ENCODE measurements around the gene AFF4.
"Not testable (repeated sequence)": the region's sequence is repeated elsewhere in the genome, so short reads cannot be mapped to it uniquely, and the experiment has no call there.

AFF4 gene, protein sequence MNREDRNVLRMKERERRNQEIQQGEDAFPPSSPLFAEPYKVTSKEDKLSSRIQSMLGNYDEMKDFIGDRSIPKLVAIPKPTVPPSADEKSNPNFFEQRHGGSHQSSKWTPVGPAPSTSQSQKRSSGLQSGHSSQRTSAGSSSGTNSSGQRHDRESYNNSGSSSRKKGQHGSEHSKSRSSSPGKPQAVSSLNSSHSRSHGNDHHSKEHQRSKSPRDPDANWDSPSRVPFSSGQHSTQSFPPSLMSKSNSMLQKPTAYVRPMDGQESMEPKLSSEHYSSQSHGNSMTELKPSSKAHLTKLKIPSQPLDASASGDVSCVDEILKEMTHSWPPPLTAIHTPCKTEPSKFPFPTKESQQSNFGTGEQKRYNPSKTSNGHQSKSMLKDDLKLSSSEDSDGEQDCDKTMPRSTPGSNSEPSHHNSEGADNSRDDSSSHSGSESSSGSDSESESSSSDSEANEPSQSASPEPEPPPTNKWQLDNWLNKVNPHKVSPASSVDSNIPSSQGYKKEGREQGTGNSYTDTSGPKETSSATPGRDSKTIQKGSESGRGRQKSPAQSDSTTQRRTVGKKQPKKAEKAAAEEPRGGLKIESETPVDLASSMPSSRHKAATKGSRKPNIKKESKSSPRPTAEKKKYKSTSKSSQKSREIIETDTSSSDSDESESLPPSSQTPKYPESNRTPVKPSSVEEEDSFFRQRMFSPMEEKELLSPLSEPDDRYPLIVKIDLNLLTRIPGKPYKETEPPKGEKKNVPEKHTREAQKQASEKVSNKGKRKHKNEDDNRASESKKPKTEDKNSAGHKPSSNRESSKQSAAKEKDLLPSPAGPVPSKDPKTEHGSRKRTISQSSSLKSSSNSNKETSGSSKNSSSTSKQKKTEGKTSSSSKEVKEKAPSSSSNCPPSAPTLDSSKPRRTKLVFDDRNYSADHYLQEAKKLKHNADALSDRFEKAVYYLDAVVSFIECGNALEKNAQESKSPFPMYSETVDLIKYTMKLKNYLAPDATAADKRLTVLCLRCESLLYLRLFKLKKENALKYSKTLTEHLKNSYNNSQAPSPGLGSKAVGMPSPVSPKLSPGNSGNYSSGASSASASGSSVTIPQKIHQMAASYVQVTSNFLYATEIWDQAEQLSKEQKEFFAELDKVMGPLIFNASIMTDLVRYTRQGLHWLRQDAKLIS
- 124 to 172 (median 166) reads per million in 4 experiments for total RNA-seq

DNA sequence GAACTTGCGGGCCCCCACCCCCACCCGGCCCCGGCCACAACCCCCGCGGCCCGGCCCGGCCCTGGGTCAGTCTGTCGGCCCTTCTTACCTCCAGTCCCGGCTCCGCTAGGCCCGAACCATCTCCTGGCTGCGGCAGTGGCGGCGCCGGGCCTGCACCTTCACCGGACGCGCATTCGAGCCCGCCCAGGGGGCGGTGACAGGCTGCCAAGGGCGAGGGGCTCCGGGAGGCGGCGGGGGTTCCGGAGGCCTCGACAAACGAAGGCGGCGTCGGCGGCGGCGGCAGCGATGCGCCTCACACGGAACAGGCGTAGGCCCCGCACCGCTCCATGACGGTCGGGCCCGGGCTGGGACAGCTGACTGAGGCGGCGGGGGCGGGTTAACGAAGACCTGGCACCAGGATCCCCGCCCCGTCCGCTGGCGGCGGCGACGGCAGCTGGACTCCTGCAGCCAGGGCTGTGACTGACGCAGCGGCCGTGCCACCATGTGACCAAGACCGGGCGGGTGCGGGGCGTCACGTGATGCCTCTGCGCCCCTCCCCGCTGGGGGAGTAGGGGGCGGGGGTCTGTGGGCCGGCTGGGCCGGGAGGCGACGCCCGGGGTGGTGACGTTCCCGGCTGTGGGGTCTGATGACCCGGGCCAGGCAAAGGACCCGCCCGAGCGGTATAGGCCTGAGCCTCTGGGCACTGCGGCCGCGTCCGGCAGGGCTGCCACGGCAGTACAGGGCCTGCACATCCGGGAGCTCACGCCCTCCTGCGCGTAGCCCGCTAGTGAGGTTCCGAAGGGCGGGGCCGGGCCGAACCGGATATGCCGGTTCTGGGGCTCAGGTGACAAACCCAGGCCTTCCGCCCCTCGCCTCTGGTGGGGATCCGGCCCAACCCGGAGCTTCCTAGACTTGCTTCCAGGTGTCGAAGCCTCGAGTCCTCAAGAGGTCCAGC, at the start of gene AFF4:
Gene AFF4 (minus strand): TSS at position 464 of the 934 bp plus-strand sequence. CDS start 26,445 bp downstream, outside the sequence.
- peak; percentile 75 for DNase-seq

DNA sequence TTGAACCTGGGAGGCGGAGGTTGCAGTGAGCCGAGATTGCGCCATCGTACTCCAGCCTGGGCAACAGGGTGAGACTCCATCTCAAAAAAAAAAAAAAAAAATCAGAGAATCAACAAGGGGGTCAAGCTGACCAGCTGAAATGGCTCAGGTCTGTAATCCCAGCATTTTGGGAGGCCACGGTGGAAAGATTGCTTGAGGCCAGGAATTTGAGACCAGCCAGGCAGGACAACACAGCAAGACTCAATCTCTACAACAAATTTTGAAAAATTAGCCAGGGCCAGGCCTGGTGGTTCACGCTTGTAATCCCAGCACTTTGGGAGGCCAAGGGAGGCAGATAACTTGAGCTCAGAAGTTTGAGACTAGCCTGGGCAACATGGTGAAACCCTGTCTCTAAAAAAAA, 45.0 kb upstream of the AFF4 start:
- DNase-seq, result not testable (repeated sequence)

DNA sequence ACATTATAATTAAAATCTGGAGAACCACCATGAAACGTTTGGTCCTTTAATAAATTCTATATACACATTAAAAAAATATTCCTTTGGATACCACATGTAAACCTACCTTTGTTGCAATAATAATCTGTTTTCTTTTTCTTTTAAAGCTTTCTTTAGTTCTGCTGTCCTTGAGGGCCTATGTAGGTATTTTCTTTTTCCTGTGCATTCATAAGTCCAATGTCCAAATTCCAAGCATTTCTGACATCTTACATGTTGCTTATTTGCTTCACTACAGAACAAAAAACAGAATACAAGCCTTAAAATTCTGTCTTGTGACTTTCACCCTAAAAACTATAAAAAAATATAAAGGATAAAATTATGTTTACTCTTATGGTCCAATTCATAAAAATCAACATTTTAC, 43.2 kb upstream of the AFF4 start:
- no peak for DNase-seq

DNA sequence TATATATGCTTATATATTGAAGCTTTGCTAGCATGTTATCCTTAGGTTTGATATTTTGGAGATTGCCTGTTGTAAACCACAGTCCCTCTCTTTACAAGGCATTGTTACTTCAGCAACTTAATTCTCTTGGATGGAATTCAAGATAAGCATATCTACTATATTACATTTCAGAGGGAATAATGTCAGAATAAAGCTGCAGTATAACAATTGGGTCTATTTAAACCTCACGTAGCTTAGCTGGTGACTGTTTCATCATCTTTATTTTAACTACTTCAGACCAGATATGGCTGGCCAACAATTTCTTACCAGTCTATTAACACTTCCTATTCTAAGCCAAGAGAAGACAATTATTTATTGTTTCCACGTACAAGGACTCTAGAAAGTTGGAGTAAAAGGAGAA, 35.8 kb upstream of the AFF4 start:
- DNase-seq, result no peak

- DNase-seq, result no peak
These were observed 35.1 kb upstream of the AFF4 start for GRCh38 chr5:132998556-132998955.

DNA sequence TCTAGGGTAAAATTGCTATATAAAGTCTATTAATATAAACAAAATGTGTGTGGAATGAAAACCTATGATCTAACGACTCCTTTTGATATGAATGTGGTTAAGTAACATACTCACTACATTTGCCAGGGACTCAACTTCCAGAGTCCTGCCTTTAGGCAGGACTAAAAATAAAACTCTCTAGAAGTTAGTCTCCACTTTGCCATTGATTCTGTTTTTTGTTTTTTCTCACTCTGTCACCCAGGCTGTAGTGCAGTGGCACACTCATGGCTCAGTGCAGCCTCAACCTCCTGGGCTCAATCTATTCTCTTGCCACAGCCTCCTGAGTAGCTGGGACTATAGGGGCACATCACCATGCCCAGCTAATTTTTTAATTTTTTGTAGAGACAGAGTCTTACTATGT, 32.9 kb upstream of the AFF4 start:
- DNase-seq, result no peak

GRCh38 chr5:132987531-132988408, 24.3 kb upstream of the AFF4 start:
- DNase-seq, result no peak

DNA sequence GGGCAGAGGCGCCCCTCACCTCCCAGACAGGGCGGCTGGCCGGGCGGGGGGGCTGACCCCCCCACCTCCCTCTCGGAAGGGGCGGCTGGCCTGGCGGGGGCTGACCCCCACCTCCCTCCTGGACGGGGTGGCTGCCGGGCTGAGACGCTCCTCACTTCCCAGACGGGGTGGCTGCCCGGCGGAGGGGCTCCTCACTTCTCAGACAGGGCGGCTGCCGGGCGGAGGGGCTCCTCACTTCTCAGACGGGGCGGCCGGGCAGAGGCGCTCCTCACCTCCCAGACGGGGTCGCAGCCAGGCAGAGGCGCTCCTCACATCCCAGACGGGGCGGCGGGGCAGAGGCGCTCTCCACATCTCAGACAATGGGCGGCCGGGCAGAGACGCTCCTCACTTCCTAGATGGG, 19.5 kb upstream of the AFF4 start:
- DNase-seq, result not testable (repeated sequence)

GRCh38 chr5:132981288-132981687, 17.9 kb upstream of the AFF4 start:
- DNase-seq, result no peak

DNA sequence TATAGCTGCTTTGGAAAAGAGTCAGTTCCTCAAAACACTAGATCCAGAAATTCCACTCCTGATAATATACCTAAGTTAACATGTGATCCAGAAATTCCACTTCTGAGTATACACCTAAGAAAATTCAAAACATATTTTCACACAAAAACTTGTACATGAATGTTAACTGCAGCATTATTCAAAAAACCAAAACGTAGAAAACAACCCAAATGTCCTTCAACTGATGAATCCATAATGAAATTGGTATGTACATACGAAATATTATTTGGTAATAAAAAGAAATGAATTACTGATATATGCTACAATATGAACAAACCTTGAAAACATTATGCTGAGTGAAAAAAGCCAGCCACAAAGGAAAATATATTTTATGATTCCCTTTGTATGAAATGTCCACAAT, 16.5 kb upstream of the AFF4 start:
- DNase-seq, result no peak

GRCh38 chr5:132979367-132979940, 16.0 kb upstream of the AFF4 start:
- no peak for DNase-seq

- no peak for DNase-seq
These were observed 13.4 kb upstream of the AFF4 start for GRCh38 chr5:132976852-132977251.

DNA sequence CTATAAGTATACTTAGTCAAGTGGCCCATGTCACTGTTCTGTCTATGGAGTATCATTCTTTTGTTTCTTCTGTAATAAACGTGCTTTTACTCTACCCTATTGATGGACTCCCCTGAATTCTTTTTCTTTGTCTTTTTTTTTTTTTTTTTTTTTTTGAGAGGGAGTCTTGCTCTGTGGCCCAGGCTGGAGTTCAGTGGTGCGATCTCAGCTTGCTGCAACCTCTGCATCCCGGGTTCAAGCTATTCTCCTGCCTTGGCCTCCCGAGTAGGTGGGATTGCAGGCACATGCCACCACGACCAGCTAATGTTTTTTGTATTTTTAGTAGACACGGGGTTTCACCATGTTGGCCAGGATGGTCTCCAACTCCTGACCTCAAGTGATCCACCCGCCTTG, 9.0 kb upstream of the AFF4 start:
- DNase-seq, result not testable (repeated sequence)

- DNase-seq, result no peak
These were observed 8.3 kb upstream of the AFF4 start for GRCh38 chr5:132971483-132972435.

GRCh38 chr5:132965120-132965519, 1.7 kb upstream of the AFF4 start:
- no peak for DNase-seq

DNA sequence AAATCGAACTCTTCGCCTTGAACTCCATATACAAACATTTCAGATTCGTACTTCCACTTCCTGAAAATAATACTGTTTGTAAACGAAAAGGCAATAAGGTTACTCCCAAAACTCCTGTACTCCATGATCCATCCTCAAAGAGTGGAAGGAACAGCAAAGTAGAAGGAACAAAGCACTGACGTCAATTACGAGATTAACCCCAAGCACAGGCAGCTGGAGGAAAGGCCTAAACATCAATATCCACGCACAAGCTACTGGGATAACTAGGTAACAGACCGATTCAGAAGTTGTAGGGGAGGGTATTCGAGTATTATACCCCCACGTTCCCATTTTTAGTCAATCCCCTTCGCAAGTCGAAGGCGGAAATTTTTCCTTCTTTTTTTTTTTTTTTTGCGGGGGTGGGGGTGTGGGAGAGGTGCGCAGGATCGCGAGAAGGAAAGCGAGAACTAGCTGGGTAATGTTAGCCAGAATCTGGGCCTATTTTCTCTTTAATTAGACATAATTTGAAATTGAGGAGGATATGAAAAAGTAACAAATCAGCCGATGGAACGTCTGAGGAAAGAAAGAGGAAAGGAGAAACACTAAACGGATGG, 909 bp downstream of the AFF4 start:
- no peak for DNase-seq

DNA sequence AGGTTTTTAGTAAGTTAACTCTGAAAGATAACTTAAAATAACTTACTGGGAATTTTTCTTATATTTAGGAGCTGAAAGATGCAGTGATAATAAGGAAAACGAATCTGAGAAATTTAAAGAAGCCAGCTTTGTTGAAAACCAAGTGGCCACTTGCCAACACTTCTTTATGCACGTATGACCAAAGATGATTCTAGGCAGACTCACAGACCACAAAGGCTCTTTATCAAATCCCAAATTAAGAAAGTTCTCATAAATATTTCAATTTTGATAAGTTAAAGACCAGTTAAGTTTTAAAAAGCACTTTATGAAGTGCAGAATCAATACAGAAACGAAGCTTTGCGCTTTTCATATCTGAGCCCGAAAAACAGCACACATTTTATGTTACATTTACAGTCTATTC, 1.5 kb downstream of the AFF4 start:
- DNase-seq, result no peak

GRCh38 chr5:132961123-132961815, 2.2 kb downstream of the AFF4 start:
- DNase-seq, result not testable (repeated sequence)
